DMS 273 (cell line): ENCODE data around the gene PUM1.

Experiments used
- DNase-seq: peaks from one replicate; lab custom pipeline; 2025; ENCODE audit not compliant: unreplicated experiment; lab: John Stamatoyannopoulos, UW

Gene PUM1

GRCh38 chr1:30895944-30896660, 169.4 kb downstream of the PUM1 start:
- DNase-seq: no peak

- no peak for DNase-seq
These were observed 170.1 kb downstream of the PUM1 start for GRCh38 chr1:30895382-30895943.

- DNase-seq: no peak
These were observed 171.0 kb downstream of the PUM1 start for GRCh38 chr1:30894508-30894973.

GRCh38 chr1:30893776-30894507, 171.6 kb downstream of the PUM1 start:
- no peak for DNase-seq

GRCh38 chr1:30892671-30893073, 172.8 kb downstream of the PUM1 start:
- no peak for DNase-seq

GRCh38 chr1:30891227-30891552, 174.3 kb downstream of the PUM1 start:
- no peak for DNase-seq

- DNase-seq: no peak
These were observed 174.9 kb downstream of the PUM1 start for GRCh38 chr1:30890502-30891226.

GRCh38 chr1:30889511-30889910, 176.0 kb downstream of the PUM1 start:
- DNase-seq: no peak

- DNase-seq: no peak
These were observed 176.5 kb downstream of the PUM1 start for GRCh38 chr1:30888975-30889374.

GRCh38 chr1:30888391-30888790, 177.1 kb downstream of the PUM1 start:
- peak; percentile 73 for DNase-seq

GRCh38 chr1:30887485-30888315, 177.8 kb downstream of the PUM1 start:
- no peak for DNase-seq

GRCh38 chr1:30886710-30887428, 178.6 kb downstream of the PUM1 start:
- no peak for DNase-seq

- no peak for DNase-seq
These were observed 179.7 kb downstream of the PUM1 start for GRCh38 chr1:30885570-30886522.

- no peak for DNase-seq
These were observed 180.8 kb downstream of the PUM1 start for GRCh38 chr1:30884723-30885122.

- DNase-seq: no peak
These were observed 181.9 kb downstream of the PUM1 start for GRCh38 chr1:30883389-30884172.

- no peak for DNase-seq
These were observed 182.7 kb downstream of the PUM1 start for GRCh38 chr1:30882678-30883388.
